DMS 273 (cell line): Measurements from ENCODE around the gene RGS7BP.

Experiments used
- DNase-seq: peaks from one replicate; lab custom pipeline; 2025; ENCODE audit not compliant: unreplicated experiment; lab: John Stamatoyannopoulos, UW

Gene RGS7BP

GRCh38 chr5:64505769-64506566 is at the start of gene RGS7BP:
Gene RGS7BP (plus strand): TSS chr5:64506015. CDS start chr5:64506625, 610 bp downstream.
- peak; percentile 84 for DNase-seq

- DNase-seq: no peak
Observed at GRCh38 chr5:64457846-64458245, 48.0 kb upstream of the RGS7BP start.

DNA sequence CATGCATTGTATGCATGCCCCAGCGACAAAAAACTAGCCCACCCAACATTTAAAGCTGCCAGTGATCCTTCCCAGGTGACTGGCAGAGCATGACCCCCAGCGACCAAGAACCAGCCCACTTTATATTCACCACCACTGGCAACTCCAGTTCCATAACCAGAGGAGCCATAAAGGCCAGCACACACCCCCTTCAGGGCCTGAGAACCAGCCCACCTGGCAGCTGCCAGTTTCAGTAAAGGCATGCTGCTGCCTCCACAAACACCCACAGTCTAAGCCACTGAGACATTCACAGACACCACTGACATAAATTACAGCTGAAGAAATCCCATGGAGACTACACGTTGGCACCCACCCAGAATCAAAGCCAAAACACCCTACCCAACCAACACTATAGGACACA is 46.9 kb upstream of the RGS7BP start:
- no peak for DNase-seq

DNA sequence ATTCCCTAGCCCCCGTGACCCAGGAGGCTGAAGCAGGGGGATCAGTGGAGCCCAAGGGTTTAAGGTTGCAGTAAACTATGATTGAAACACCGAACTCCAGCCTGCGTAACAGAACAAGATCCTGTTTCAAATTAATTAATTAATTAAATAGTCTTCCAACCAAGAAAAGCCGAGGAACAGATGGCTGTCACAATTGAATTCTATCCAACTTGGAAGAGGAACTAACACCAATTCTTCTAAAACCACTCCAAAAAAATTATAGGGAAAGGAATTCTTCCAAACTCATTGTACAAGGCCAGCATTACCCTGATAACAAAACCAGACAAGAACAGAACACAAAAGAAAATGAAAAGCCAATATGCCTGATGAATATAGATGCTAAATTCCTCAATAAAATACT is 43.4 kb upstream of the RGS7BP start:
- DNase-seq: peak; percentile 33

GRCh38 chr5:64486163-64486562 is 19.7 kb upstream of the RGS7BP start:
- DNase-seq: no peak

GRCh38 chr5:64487283-64487682 is 18.5 kb upstream of the RGS7BP start:
- no peak for DNase-seq

DNA sequence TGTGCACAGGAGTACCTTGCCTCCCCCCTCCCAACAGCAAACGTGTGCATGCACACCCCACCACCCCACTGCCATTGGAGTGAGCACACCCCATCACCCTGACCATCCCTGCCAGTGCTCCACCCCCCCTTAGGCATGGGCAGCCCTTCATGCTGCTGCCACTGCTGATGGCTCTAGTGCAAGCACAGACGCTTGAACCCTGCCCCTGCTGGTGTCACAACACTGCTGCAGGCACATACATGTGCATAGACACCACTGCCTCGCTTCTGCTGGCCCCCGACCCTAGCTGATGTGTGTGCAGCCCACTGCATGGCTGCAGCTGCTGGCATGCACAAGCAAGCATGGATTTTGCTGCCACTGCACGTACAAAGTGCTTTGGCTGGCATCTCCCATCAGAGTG is 16.0 kb upstream of the RGS7BP start:
- DNase-seq: no peak

- DNase-seq: no peak
Observed at GRCh38 chr5:64497386-64497785, 8.4 kb upstream of the RGS7BP start.

GRCh38 chr5:64502196-64502595 is 3.6 kb upstream of the RGS7BP start:
- DNase-seq: peak; percentile 54

GRCh38 chr5:64506567-64507263 is 900 bp downstream of the RGS7BP start:
- DNase-seq: no peak

- no peak for DNase-seq
Observed at GRCh38 chr5:64507264-64507605, 1.4 kb downstream of the RGS7BP start.

DNA sequence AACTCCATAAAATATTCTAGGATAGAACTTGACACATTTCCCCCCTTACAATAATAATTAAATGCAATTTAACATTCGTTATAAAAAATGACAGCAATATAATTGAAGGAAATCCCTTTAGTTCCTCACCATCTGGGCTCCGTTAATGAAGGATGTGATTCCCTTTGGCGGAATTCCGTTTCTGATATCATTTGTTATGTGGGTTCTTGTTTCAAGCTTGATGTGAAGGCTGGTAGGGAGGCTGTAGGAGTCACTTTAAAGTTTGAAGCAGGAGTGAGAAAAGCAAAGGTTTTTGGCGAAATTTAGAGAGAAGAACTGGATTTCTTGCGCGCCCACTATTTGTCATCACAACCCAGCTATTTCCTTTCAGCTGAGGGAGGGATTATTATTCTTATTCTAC is 4.0 kb downstream of the RGS7BP start:
- no peak for DNase-seq

- DNase-seq: no peak
Observed at GRCh38 chr5:64513492-64513891, 7.7 kb downstream of the RGS7BP start.

DNA sequence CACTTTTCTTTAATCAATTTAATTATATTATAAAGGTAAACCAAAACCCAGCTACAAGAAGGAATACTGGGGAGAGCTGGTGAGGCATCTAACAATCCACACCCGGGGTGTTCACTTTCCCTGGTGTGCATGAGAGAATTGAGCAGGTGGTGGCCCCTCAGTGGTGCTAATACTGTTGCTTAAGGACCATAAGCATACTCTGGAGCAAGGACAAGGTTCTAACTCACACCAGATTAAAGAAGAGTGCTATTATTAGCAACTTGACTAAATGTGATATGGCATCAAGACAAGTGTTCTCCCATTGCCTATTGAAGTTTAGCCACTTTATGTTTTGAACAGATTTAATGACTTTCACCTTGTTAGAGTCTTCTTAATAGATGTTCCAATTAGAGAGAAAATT is 8.8 kb downstream of the RGS7BP start:
- DNase-seq: no peak

DNA sequence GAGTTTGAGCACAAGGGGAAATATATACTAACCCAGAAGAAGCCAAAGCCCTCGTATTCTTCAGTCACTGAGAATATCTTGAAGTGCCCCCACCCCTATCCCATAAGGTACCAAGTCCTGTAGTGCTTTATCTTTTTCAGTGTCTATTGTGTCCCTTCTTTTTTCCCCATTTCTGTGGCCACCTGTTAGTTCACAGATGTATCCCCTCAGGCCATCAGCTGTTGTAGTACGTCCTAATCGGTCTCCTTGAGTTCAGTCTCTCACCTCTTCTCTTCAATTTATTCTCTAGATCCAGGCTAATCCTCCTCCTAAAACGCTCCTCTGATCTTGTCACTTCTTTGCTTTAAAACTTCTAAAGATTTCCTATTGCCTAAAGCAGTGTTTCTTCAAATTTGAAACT is 10.4 kb downstream of the RGS7BP start:
- DNase-seq: no peak

- DNase-seq: no peak
Observed at GRCh38 chr5:64518793-64519192, 13.0 kb downstream of the RGS7BP start.

GRCh38 chr5:64519263-64519662 is 13.4 kb downstream of the RGS7BP start:
- DNase-seq: no peak

- no peak for DNase-seq
Observed at GRCh38 chr5:64526734-64527439, 21.1 kb downstream of the RGS7BP start.

- DNase-seq: no peak
Observed at GRCh38 chr5:64530076-64530475, 24.3 kb downstream of the RGS7BP start.

DNA sequence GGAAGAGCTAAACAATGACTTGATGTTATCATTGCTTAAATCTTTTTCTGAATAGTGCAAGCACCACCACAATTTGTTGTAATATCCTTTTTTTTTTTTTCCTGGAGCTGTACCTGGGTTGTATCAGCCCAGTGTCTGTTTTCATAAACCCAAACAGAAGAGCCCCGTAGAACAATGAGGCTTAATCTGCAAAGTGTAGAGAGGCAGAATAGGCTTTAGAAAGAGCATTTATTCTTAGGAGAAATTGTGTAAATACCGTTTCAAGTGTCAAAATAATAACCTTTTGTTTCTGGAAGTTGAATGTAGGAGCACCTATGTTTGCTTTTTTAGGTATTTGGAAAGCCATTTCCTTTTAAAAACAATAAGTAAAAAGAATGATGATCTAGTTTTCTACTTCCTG is 26.4 kb downstream of the RGS7BP start:
- no peak for DNase-seq

DNA sequence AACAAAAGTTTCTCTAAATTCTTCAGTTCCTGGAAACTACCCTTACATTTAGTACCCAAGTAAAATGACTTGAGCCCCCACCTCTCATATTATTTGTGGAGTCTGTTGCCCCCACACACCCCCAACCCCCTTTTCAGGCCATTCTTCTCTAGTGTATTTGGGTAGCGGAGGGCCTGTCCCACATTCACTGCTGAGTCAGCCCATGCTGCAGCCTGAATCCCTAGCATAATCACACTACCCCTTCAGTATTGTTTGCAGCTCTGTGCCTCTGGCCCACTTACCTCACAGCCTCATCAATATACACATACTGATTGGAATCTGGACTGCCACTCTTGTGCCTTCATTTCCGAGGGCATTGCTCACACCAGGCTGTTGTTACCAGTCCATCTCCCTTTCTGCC is 26.8 kb downstream of the RGS7BP start:
- no peak for DNase-seq

DNA sequence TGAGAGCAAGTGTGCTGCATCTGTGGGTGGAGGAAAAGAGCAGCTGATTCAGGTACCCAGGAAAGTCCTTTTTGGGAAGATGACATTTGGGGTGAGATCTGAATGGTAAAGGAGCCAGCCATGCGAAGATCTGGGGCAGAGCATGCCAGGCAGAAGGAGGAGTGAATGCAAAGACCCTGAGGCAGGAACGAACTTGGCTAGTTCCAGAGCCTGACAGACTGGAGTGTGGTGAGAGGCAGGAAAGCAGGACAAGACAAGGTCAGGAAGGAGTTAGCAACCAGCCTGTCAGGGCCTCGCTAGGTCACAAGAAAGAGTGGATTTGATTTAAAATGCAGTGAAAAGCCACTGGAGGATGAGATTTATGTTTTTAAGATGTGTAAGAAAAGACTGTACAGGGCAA is 28.2 kb downstream of the RGS7BP start:
- DNase-seq: no peak
